Ovary (tissue), 3 donors: ENCODE results near the gene MORN5.

Source experiments
- CTCF ChIP-seq, 3 donors: fragments of 450-650 bp in 2 of 3; fragments of 200-600 bp in 1 of 3; IDR thresholded peaks; one replicate each; pipeline versions ENCODE4 v1.5.1 to v1.8.0; 2016 to 2022; ENCODE audit warnings: antibody characterized with exemption in 3 of 3, mild to moderate bottlenecking in 1 of 3
- EP300 ChIP-seq: sonication (generic); formaldehyde crosslinking; IDR thresholded peaks from one replicate; pipeline ENCODE4 v1.6.1; 2017; ENCODE audit warnings: antibody characterized with exemption
- POLR2A ChIP-seq: fragments of 450-650 bp; IDR thresholded peaks from one replicate; pipeline ENCODE4 v1.6.1; 2017; ENCODE audit warnings: antibody characterized with exemption, mild to moderate bottlenecking, moderate library complexity
- donor health status: DM: no; HTN: no; CAD: no.

DNA sequence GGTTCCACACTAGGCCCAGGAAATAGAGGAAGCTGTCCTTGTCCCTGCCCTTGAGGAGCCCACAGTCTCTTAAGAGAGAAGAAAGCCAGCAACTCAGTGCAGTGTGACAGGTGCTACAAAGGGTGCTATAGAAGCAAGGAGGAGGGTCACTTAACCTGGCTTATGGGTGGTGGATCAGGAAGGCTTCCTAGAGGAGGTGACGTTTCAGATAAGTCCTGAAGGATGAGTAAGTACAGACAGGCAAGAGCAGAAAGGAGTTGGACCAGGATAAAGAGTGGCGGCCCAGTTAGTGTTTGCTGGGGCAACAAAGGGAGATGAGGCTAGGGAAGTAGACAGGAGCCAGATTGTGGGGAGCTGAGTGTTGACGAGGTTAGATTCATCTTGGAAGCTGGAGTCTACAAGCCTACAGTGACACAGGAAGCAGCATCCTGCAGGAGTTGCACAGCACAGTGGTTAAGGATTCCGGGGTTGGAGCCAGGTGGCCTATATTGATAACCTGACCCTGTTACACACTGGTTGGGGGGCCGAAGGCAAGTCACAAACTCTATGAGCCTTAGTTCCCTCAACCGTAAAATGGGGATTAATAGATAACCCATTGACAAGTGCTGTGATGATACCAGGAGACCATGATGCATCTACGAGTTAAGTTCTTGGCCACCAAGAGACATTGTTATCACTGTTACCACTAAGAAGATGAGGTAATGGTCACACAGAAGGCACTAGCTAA, 74.5 kb downstream of the MORN5 start:
- TF ChIP-seq CTCF (IDR thresholded peaks at IDR 0.05), result no peak
- no peak for TF ChIP-seq POLR2A
- no peak for TF ChIP-seq EP300
